ENCODE data around the gene CEP20. TPM values are rescaled to one million over a fixed set of nuclear protein-coding genes. Genes with fewer than 3 reads are reported as not detected.

CEP20 gene
- total and polyA plus RNA-seq, 10 of the 15 experiments (the other 5 are each of a cell fraction or from before 2014, with no cell fraction given), result 33.4 to 57.8 (median 52.6) TPM

DNA sequence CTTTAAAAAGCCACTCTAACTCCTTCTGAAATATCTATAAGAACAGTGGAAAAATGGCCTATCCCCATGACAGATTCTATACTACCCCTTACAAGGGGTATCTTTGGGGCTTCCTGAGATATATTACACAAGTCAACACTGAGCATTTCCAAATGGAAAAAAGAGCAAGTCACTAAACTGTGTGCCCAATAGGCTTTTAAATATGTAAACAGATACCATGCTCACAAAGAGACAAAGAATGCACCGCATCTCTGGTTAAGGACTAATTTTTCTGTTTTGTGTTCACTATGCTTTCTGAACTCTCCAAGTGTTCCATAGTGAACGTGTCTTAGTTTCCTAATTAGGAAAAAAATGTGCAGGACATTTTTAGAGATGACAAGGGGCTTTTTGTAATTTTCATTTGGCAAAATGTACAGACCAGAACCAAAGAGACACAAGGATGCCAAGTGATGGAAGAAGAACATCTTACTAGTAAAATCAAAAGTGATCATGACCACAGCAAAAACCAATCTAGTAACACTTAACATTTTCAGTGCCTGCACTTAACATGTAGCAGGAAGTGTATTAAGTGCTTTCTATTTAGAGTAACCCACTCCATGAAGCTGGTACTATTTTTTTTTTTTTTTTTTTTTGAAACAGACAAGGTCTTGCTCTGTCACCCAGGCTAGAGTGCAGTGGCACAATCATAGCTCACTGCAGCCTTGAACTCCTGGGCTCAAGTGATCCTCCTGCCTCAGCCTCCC is 53.1 kb downstream of the CEP20 start (continued):
- TF ChIP-seq, protein P1, sequence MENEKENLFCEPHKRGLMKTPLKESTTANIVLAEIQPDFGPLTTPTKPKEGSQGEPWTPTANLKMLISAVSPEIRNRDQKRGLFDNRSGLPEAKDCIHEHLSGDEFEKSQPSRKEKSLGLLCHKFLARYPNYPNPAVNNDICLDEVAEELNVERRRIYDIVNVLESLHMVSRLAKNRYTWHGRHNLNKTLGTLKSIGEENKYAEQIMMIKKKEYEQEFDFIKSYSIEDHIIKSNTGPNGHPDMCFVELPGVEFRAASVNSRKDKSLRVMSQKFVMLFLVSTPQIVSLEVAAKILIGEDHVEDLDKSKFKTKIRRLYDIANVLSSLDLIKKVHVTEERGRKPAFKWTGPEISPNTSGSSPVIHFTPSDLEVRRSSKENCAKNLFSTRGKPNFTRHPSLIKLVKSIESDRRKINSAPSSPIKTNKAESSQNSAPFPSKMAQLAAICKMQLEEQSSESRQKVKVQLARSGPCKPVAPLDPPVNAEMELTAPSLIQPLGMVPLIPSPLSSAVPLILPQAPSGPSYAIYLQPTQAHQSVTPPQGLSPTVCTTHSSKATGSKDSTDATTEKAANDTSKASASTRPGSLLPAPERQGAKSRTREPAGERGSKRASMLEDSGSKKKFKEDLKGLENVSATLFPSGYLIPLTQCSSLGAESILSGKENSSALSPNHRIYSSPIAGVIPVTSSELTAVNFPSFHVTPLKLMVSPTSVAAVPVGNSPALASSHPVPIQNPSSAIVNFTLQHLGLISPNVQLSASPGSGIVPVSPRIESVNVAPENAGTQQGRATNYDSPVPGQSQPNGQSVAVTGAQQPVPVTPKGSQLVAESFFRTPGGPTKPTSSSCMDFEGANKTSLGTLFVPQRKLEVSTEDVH (IDR thresholded peaks at IDR 0.05; ENCODE audit: low read depth, partially characterized antibody), result no peak

- no peak for DNase-seq (ENCODE audit: low read depth, low spot score)
- Histone ChIP-seq H4K20me1 (ENCODE audit: control insufficient read depth, insufficient read depth) (no peaks in the 10 kb centered on the region), H3K4me3 (no peak overlapping the region), H3K9me3 (replicated peaks; ENCODE audit: control insufficient read depth, insufficient read depth, low read length) (no peaks in the 10 kb centered on the region), H3K27me3 (replicated peaks in 1 of 2; ENCODE audit: control insufficient read depth in 2 of 2, insufficient read depth in 2 of 2, low read length in 1 of 2) (no peaks in the 10 kb centered on the region), H2AFZ (ENCODE audit: control insufficient read depth, low read depth, low read length) (no peak overlapping the region), H3K9ac (ENCODE audit: control insufficient read depth, insufficient read depth, low read length) (no peak overlapping the region), H3K79me2 (ENCODE audit: control insufficient read depth, insufficient read depth, low read length) (no peaks in the 10 kb centered on the region), H3K4me2 (ENCODE audit: control insufficient read depth, insufficient read depth) (no peak overlapping the region), H3K4me1 (ENCODE audit: control insufficient read depth, insufficient read depth, low read length) (peaks cover 5% of the 10 kb centered on the region; the same call in 1 of the 2 replicates), H3K36me3 (ENCODE audit: control insufficient read depth in 2 of 2, insufficient read depth in 2 of 2, low read length in 1 of 2) (no peaks in the 10 kb centered on the region), H3K27ac (ENCODE audit: control insufficient read depth, insufficient read depth) (no peak overlapping the region)
- SMC1A ChIA-PET (ENCODE audit: uncharacterized antibody, unreplicated experiment), result no interaction called here
- in situ Hi-C loops (cut with MboI), result no loop called here
- CTCF ChIA-PET, result no interaction called here
- no peak for FAIRE-seq
- RAD21 ChIA-PET (ENCODE audit: unreplicated experiment), result no interaction called here
- no peak for ATAC-seq
- 94% methylated on average over 4 of the region's 4 CpGs for WGBS (ENCODE audit: insufficient coverage, insufficient replicate concordance, low lambda C conversion rate, missing lambda C conversion rate)
- intact Hi-C loops (cut with micrococcal nuclease; ENCODE audit: unreplicated experiment), result no loop called here
- BruUV-seq (replicated peaks), result no TSS peak
- POLR2A ChIA-PET, result no interaction called here
- TF ChIP-seq NR2C1 (IDR thresholded peaks at IDR 0.05), result no peak
- TF ChIP-seq NRF1 (conservative IDR thresholded peaks at IDR 0.05; ENCODE audit: low read depth, low read length), result no peak
- no peak for TF ChIP-seq ASH2L (IDR thresholded peaks at IDR 0.05; ENCODE audit: borderline replicate concordance, low read depth)
- TF ChIP-seq, protein P1 (IDR thresholded peaks at IDR 0.05; ENCODE audit: low read depth, partially characterized antibody), result no peak
- TF ChIP-seq, protein P2, sequence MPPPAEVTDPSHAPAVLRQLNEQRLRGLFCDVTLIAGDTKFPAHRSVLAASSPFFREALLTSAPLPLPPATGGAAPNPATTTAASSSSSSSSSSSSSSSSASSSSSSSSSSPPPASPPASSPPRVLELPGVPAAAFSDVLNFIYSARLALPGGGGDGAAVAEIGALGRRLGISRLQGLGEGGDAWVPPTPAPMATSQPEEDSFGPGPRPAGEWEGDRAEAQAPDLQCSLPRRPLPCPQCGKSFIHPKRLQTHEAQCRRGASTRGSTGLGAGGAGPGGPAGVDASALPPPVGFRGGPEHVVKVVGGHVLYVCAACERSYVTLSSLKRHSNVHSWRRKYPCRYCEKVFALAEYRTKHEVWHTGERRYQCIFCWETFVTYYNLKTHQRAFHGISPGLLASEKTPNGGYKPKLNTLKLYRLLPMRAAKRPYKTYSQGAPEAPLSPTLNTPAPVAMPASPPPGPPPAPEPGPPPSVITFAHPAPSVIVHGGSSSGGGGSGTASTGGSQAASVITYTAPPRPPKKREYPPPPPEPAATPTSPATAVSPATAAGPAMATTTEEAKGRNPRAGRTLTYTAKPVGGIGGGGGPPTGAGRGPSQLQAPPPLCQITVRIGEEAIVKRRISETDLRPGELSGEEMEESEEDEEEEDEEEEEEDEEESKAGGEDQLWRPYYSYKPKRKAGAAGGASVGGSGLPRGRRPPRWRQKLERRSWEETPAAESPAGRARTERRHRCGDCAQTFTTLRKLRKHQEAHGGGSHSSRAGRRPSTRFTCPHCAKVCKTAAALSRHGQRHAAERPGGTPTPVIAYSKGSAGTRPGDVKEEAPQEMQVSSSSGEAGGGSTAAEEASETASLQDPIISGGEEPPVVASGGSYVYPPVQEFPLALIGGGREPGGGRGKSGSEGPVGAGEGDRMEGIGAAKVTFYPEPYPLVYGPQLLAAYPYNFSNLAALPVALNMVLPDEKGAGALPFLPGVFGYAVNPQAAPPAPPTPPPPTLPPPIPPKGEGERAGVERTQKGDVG (CRISPR knock-in tag; IDR thresholded peaks at IDR 0.05), result no peak
- TF ChIP-seq E2F4 (IDR thresholded peaks at IDR 0.05; ENCODE audit: low read depth, low read length), result no peak
- no peak for TF ChIP-seq HCFC1 (IDR thresholded peaks at IDR 0.05; ENCODE audit: low read length)
- no peak for TF ChIP-seq RAD51 (IDR thresholded peaks at IDR 0.05)
- TF ChIP-seq, protein P3, sequence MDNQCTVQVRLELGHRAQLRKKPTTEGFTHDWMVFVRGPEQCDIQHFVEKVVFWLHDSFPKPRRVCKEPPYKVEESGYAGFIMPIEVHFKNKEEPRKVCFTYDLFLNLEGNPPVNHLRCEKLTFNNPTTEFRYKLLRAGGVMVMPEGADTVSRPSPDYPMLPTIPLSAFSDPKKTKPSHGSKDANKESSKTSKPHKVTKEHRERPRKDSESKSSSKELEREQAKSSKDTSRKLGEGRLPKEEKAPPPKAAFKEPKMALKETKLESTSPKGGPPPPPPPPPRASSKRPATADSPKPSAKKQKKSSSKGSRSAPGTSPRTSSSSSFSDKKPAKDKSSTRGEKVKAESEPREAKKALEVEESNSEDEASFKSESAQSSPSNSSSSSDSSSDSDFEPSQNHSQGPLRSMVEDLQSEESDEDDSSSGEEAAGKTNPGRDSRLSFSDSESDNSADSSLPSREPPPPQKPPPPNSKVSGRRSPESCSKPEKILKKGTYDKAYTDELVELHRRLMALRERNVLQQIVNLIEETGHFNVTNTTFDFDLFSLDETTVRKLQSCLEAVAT (IDR thresholded peaks at IDR 0.05), result no peak
These were observed 53.9 kb downstream of the CEP20 start for GRCh38 chr16:15834502-15834901.
